ENCODE data around the gene CCDC186. TPM values are rescaled to one million over a fixed set of nuclear protein-coding genes. Genes with fewer than 3 reads are reported as not detected.

CCDC186 gene
- total RNA-seq, 8 experiments from 2014 or later, result 9.6 to 23.1 (median 17.4) TPM

- H3K4me3 ChIP-seq, result no peak overlapping the region
- WGBS, 10 experiments, result 27 to 97% (median 75%) methylated on average over 7 to 14 of the region's 14 CpGs
- in situ Hi-C loops (cut with MboI; ENCODE audit: low pct_unique_long_range_greater_than_20kb in 2 of 9, low sequenced_read_pairs in 9 of 9, unreplicated experiment in 9 of 9), result no loop called here
- peaks cover 0 to 4% of the 10 kb centered on the region in 2 donors for H3K4me1 ChIP-seq (replicated peaks in 1 of 2)
- no peak overlapping the region for H3K27ac ChIP-seq
- ATAC-seq (replicated peaks in 6 of 8), result peak in 2 of 8 experiments; percentile 38 to 61
Observed at GRCh38 chr10:114073395-114074186, 100.4 kb downstream of the CCDC186 start.

- Histone ChIP-seq H3K27ac (no peak overlapping the region), H3K4me3 (no peak overlapping the region), H3K4me1 (replicated peaks in 1 of 2) (peaks cover 9 to 13% of the 10 kb centered on the region in 2 donors)
- in situ Hi-C loops (cut with MboI; ENCODE audit: low pct_unique_long_range_greater_than_20kb in 2 of 9, low sequenced_read_pairs in 9 of 9, unreplicated experiment in 9 of 9), result no loop called here
- WGBS, 10 experiments, result 20 to 100% (median 76%) methylated on average over 1 to 4 of the region's 4 CpGs; no CpG with 5 or more reads in 1 of the 10 experiments
- peak in 1 of 8 experiments; percentile 32 for ATAC-seq (replicated peaks in 6 of 8)
Observed at GRCh38 chr10:114071178-114071577, 102.8 kb downstream of the CCDC186 start.

Other genes starting within 250 kb of the CCDC186 start
- gene ADRB1, start 130.3 kb downstream of the CCDC186 start, total RNA-seq, result under 1 TPM in 7 of 8 experiments, not detected in 1; 0.05 to 0.47 (median 0.22) TPM
- under 1 TPM in 6 of 8 experiments, not detected in 2; under 0.01 to 0.18 (median 0.11) TPM for gene TDRD1, start 5.2 kb upstream of the CCDC186 start, total RNA-seq
- 1 to 10 TPM in 1 of 8 experiments, under 1 TPM in 6, not detected in 1; 0.08 to 3.3 (median 0.23) TPM for gene VWA2, start 65.1 kb upstream of the CCDC186 start, total RNA-seq
- 100 to 1,000 TPM in 1 of 8 experiments, 10 to 100 TPM in 3, 1 to 10 TPM in 4; 3.6 to 111 (median 16.4) TPM for gene AFAP1L2, start 230.3 kb upstream of the CCDC186 start, total RNA-seq